ENCODE data around the gene SERPING1. TPM values are rescaled to one million over a fixed set of nuclear protein-coding genes. Genes with fewer than 3 reads are reported as not detected.

SERPING1 gene
- total RNA-seq, 1 experiment from 2014 or later: not detected

GRCh38 chr11:57645689-57646085 lies 48.2 kb downstream of the SERPING1 start:
- no TSS peak for BruUV-seq (replicated peaks)
- ChIA-PET POLR2A (interaction anchor here (0.8 kb wide), 1 partner anchor 8 kb away, joined by 3 read pairs; no protein-coding TSS in a partner anchor), CTCF (interaction anchor here (0.6 to 13.5 kb wide), 20 partner anchors 10 to 303 kb away, joined by 3 to 315 read pairs (median 7); partner anchors contain the start of genes RTN4RL2, TIMM10 and UBE2L6)
- no peaks in the 10 kb centered on the region for H3K9me3 Mint-ChIP-seq (ENCODE audit: unreplicated experiment)
- peaks cover 35% of the 10 kb centered on the region for H3K27me3 Mint-ChIP-seq (ENCODE audit: insufficient read depth, unreplicated experiment)
- no peak for TF ChIP-seq CTCF (IDR thresholded peaks at IDR 0.05; ENCODE audit: unreplicated experiment)
- H3K4me3 Mint-ChIP-seq (ENCODE audit: unreplicated experiment): no peak overlapping the region
- intact Hi-C loops (cut with micrococcal nuclease): loop anchor here (5.0 kb wide), 1 partner anchor 877 kb away; no protein-coding TSS in a partner anchor
- H3K4me1 Mint-ChIP-seq (ENCODE audit: insufficient read depth, unreplicated experiment): peaks cover 31% of the 10 kb centered on the region
- DNase-seq (ENCODE audit: unreplicated experiment): no peak
- H3K36me3 Mint-ChIP-seq (ENCODE audit: insufficient read depth, unreplicated experiment): peaks cover 17% of the 10 kb centered on the region
- no peak overlapping the region for H3K27ac Mint-ChIP-seq (ENCODE audit: low read depth, unreplicated experiment)

- H3K36me3 Mint-ChIP-seq (ENCODE audit: insufficient read depth, unreplicated experiment): peaks cover 14% of the 10 kb centered on the region
- intact Hi-C loops (cut with micrococcal nuclease): loop anchor here (5.0 kb wide), 1 partner anchor 876 kb away; no protein-coding TSS in a partner anchor
Measured at GRCh38 chr11:57646194-57646798, 48.8 kb downstream of the SERPING1 start.

GRCh38 chr11:57646799-57647303 lies 49.4 kb downstream of the SERPING1 start:
- Mint-ChIP-seq H3K36me3 (ENCODE audit: insufficient read depth, unreplicated experiment) (peaks cover 9% of the 10 kb centered on the region), H3K4me1 (ENCODE audit: insufficient read depth, unreplicated experiment) (peaks cover 31% of the 10 kb centered on the region), H3K27me3 (ENCODE audit: insufficient read depth, unreplicated experiment) (peaks cover 35% of the 10 kb centered on the region), H3K27ac (ENCODE audit: low read depth, unreplicated experiment) (no peak overlapping the region), H3K9me3 (ENCODE audit: unreplicated experiment) (no peaks in the 10 kb centered on the region), H3K4me3 (ENCODE audit: unreplicated experiment) (no peak overlapping the region)
- no peak for DNase-seq (ENCODE audit: unreplicated experiment)
- no TSS peak for BruUV-seq (replicated peaks)
- no peak for TF ChIP-seq CTCF (IDR thresholded peaks at IDR 0.05; ENCODE audit: unreplicated experiment)
- intact Hi-C loops (cut with micrococcal nuclease): loop anchor here (5.0 kb wide), 1 partner anchor 875 kb away; no protein-coding TSS in a partner anchor
- ChIA-PET POLR2A (no interaction called here), CTCF (interaction anchor here (0.6 to 13.5 kb wide), 12 partner anchors 11 to 442 kb away, joined by 3 to 198 read pairs (median 4); partner anchors contain the start of genes RTN4RL2 and UBE2L6)

More at GRCh38 chr11:57646194-57646798, 48.8 kb downstream of the SERPING1 start:
- Mint-ChIP-seq H3K4me1 (ENCODE audit: insufficient read depth, unreplicated experiment) (peaks cover 31% of the 10 kb centered on the region), H3K27ac (ENCODE audit: low read depth, unreplicated experiment) (no peak overlapping the region), H3K4me3 (ENCODE audit: unreplicated experiment) (no peak overlapping the region), H3K9me3 (ENCODE audit: unreplicated experiment) (no peaks in the 10 kb centered on the region), H3K27me3 (ENCODE audit: insufficient read depth, unreplicated experiment) (peaks cover 35% of the 10 kb centered on the region)
- ChIA-PET CTCF (interaction anchor here (0.6 to 13.5 kb wide), 16 partner anchors 9 to 634 kb away, joined by 3 to 198 read pairs (median 3); partner anchors contain the start of genes RTN4RL2 and UBE2L6), POLR2A (no interaction called here)
- DNase-seq (ENCODE audit: unreplicated experiment): no peak
- no peak for TF ChIP-seq CTCF (IDR thresholded peaks at IDR 0.05; ENCODE audit: unreplicated experiment)
- BruUV-seq (replicated peaks): no TSS peak

- no peak for DNase-seq (ENCODE audit: unreplicated experiment)
- POLR2A ChIA-PET: interaction anchor here (0.8 to 2.0 kb wide), 2 partner anchors 10 to 73 kb away, joined by 3 to 7 read pairs; partner anchors contain the start of gene CLP1
- Mint-ChIP-seq H3K9me3 (ENCODE audit: unreplicated experiment) (no peaks in the 10 kb centered on the region), H3K27me3 (ENCODE audit: insufficient read depth, unreplicated experiment) (peaks cover 35% of the 10 kb centered on the region), H3K36me3 (ENCODE audit: insufficient read depth, unreplicated experiment) (peaks cover 6% of the 10 kb centered on the region), H3K27ac (ENCODE audit: low read depth, unreplicated experiment) (no peak overlapping the region), H3K4me3 (ENCODE audit: unreplicated experiment) (no peak overlapping the region), H3K4me1 (ENCODE audit: insufficient read depth, unreplicated experiment) (peaks cover 31% of the 10 kb centered on the region)
- intact Hi-C loops (cut with micrococcal nuclease): loop anchor here (5.0 kb wide), 1 partner anchor 875 kb away; no protein-coding TSS in a partner anchor
- TF ChIP-seq CTCF (IDR thresholded peaks at IDR 0.05; ENCODE audit: unreplicated experiment): no peak
- CTCF ChIA-PET: interaction anchor here (0.7 to 13.5 kb wide), 8 partner anchors 7 to 442 kb away, joined by 3 to 198 read pairs (median 5); partner anchors contain the start of genes RTN4RL2 and UBE2L6
- no TSS peak for BruUV-seq (replicated peaks)
Measured at GRCh38 chr11:57647372-57647771, 49.9 kb downstream of the SERPING1 start.
